Liver (tissue), 9 donors: Measurements from ENCODE around the gene ARPC5L. TPM values are rescaled to one million over a fixed set of nuclear protein-coding genes. Genes with fewer than 3 reads are reported as not detected.

Experiments
- DNase-seq: peaks from one replicate; pipeline ENCODE4 v3.0.0-alpha.2; 2017; ENCODE audit warnings: low spot score
- H3K27ac ChIP-seq, 2 donors: one replicate each; pipeline ENCODE4 v1.7.0; 2013; ENCODE audit warnings: inconsistent platforms in 2 of 2, low read length in 2 of 2, control low read depth in 1 of 2, low read depth in 1 of 2, mild to moderate bottlenecking in 1 of 2
- H3K27me3 ChIP-seq, 4 donors: one replicate each; pipeline versions ENCODE4 v1.6.1 to v1.7.0; 2013; ENCODE audit warnings: low read length in 3 of 4, inconsistent platforms in 1 of 4, mild to moderate bottlenecking in 1 of 4, moderate library complexity in 1 of 4; ENCODE audit not compliant: control insufficient read depth in 4 of 4, insufficient read depth in 4 of 4
- H3K36me3 ChIP-seq, 4 donors: one replicate each; pipeline versions ENCODE4 v1.6.1 to v1.7.0; 2013; ENCODE audit warnings: low read length in 3 of 4, mild to moderate bottlenecking in 3 of 4, low read depth in 1 of 4, moderate library complexity in 1 of 4; ENCODE audit not compliant: control insufficient read depth in 4 of 4, insufficient read depth in 3 of 4
- H3K4me1 ChIP-seq, 4 donors: one replicate each; pipeline versions ENCODE4 v1.6.1 to v1.7.0; 2013; ENCODE audit warnings: low read length in 3 of 4, mild to moderate bottlenecking in 3 of 4, moderate library complexity in 1 of 4; ENCODE audit not compliant: control insufficient read depth in 4 of 4, insufficient read depth in 4 of 4
- H3K4me3 ChIP-seq, 3 donors: one replicate each; pipeline versions ENCODE4 v1.6.1 to v1.7.0; 2013; ENCODE audit warnings: low read length in 3 of 3, control low read depth in 1 of 3, low read depth in 1 of 3, mild to moderate bottlenecking in 1 of 3
- H3K9ac ChIP-seq, 2 donors: one replicate each; pipeline ENCODE4 v1.7.0; 2013; ENCODE audit warnings: low read length in 2 of 2, mild to moderate bottlenecking in 2 of 2, moderate library complexity in 2 of 2, control low read depth in 1 of 2, low read depth in 1 of 2
- H3K9me3 ChIP-seq, 4 donors: one replicate each; pipeline versions ENCODE4 v1.6.1 to v1.7.0; 2013; ENCODE audit warnings: low read length in 3 of 4; ENCODE audit not compliant: control insufficient read depth in 4 of 4
- ATF3 ChIP-seq: IDR thresholded peaks from 2 replicates; pipeline ENCODE4 v1.6.1; 2016; ENCODE audit warnings: antibody characterized with exemption
- CTCF ChIP-seq: fragments of 150-350 bp; IDR thresholded peaks from 2 replicates; pipeline ENCODE4 v1.5.1; 2017; ENCODE audit warnings: improper control_type of control experiment, low read depth, low read length; ENCODE audit not compliant: missing input control
- EGR1 ChIP-seq, 2 donors: IDR thresholded peaks; 2 replicates each; pipeline ENCODE4 v1.6.1; 2016 to 2018; ENCODE audit warnings: antibody characterized with exemption in 2 of 2, low read depth in 2 of 2
- FOXA1 ChIP-seq: IDR thresholded peaks from 2 replicates; pipeline ENCODE4 v1.6.1; 2016; ENCODE audit warnings: antibody characterized with exemption
- FOXA2 ChIP-seq: IDR thresholded peaks from 2 replicates; pipeline ENCODE4 v1.6.1; 2016; ENCODE audit warnings: antibody characterized with exemption
- GABPA ChIP-seq, 2 donors: IDR thresholded peaks in 1 of 2; conservative IDR thresholded peaks in 1 of 2; 2 replicates each; pipeline ENCODE4 v1.6.1; 2016; ENCODE audit warnings: antibody characterized with exemption in 2 of 2, mild to moderate bottlenecking in 1 of 2, moderate library complexity in 1 of 2
- HNF4A ChIP-seq, 2 donors: conservative IDR thresholded peaks; 2 replicates each; pipeline ENCODE4 v1.6.1; 2016; ENCODE audit warnings: antibody characterized with exemption in 2 of 2, mild to moderate bottlenecking in 2 of 2
- HNF4G ChIP-seq: IDR thresholded peaks from 2 replicates; pipeline ENCODE4 v1.6.1; 2016; ENCODE audit warnings: antibody characterized with exemption
- JUND ChIP-seq, 2 donors: IDR thresholded peaks; 2 replicates each; pipeline ENCODE4 v1.6.1; 2016; ENCODE audit warnings: antibody characterized with exemption in 2 of 2
- MAX ChIP-seq: IDR thresholded peaks from 2 replicates; pipeline ENCODE4 v1.6.1; 2016; ENCODE audit warnings: antibody characterized with exemption
- NR2F2 ChIP-seq: IDR thresholded peaks from 2 replicates; pipeline ENCODE4 v1.6.1; 2016; ENCODE audit warnings: antibody characterized with exemption
- RAD21 ChIP-seq, 2 donors: IDR thresholded peaks; 2 replicates each; pipeline ENCODE4 v1.6.1; 2016; ENCODE audit warnings: antibody characterized with exemption in 2 of 2, mild to moderate bottlenecking in 2 of 2
- REST ChIP-seq: IDR thresholded peaks from 2 replicates; pipeline ENCODE4 v1.6.1; 2016; ENCODE audit warnings: antibody characterized with exemption, mild to moderate bottlenecking
- RXRA ChIP-seq, 2 donors: IDR thresholded peaks; 2 replicates each; pipeline ENCODE4 v1.6.1; 2017 to 2018; ENCODE audit warnings: antibody characterized with exemption in 2 of 2, mild to moderate bottlenecking in 1 of 2
- SP1 ChIP-seq: IDR thresholded peaks from 2 replicates; pipeline ENCODE4 v1.6.1; 2018; ENCODE audit warnings: antibody characterized with exemption, mild to moderate bottlenecking
- TAF1 ChIP-seq: conservative IDR thresholded peaks from 2 replicates; pipeline ENCODE4 v1.6.1; 2016; ENCODE audit warnings: antibody characterized with exemption, mild to moderate bottlenecking
- YY1 ChIP-seq: IDR thresholded peaks from 2 replicates; pipeline ENCODE4 v1.6.1; 2016; ENCODE audit warnings: antibody characterized with exemption, mild to moderate bottlenecking
- ZBTB33 ChIP-seq: IDR thresholded peaks from 2 replicates; pipeline ENCODE4 v1.6.1; 2016; ENCODE audit warnings: antibody characterized with exemption
- WGBS: extraction: QIAGEN DNeasy Blood & Tissue Kit; methylation state at CpG from one replicate; pipeline ENCODE4 v1.1.7; 2013; 5-methylcytosine and 5-hydroxymethylcytosine counted together
- polyA plus RNA-seq, 2 donors: library from polyadenylated mRNA; stranded (reverse) in 1 of 2; unstranded in 1 of 2; fragments of 200-250 nt in 1 of 2; fragments of >200 nt in 1 of 2; fragmentation: Nextera tagmentation in 1 of 2; extraction: Ambion mirVana in 1 of 2; gene quantifications; one replicate each; pipeline versions ENCODE4 v1.2.1 to v1.2.3, GENCODE V29; 2013 to 2015
- total RNA-seq, 2 donors: library from RNA; depleted of rRNA; stranded (reverse); fragments of >200 nt; gene quantifications; one replicate each; pipeline ENCODE4 v1.2.3, GENCODE V29; 2014
- donor health status: healthy.
- donor health status: healthy.
- donor health status: healthy.
- donor health status: healthy.
- donor health status: healthy.

ARPC5L gene
- total and polyA plus RNA-seq, 4 donors = 9.3 to 31.2 (median 17.8) TPM

GRCh38 chr9:124899845-124900244 lies 37.9 kb downstream of the ARPC5L start:
- H3K4me3 ChIP-seq = no peak overlapping the region
- no peak overlapping the region for H3K27ac ChIP-seq
- TF ChIP-seq RXRA (IDR thresholded peaks at IDR 0.05) (no peak), FOXA1 (no peak), FOXA2 (no peak), YY1 (no peak), JUND (IDR thresholded peaks at IDR 0.05) (no peak), EGR1 (IDR thresholded peaks at IDR 0.05; ENCODE audit: low read depth in 2 of 2) (no peak), CTCF (no peak), REST (no peak), ZBTB33 (no peak), GABPA (IDR thresholded peaks at IDR 0.05 in 1 of 2, conservative IDR thresholded peaks at IDR 0.05 in 1 of 2) (no peak), HNF4A (conservative IDR thresholded peaks at IDR 0.05) (no peak), HNF4G (no peak), NR2F2 (no peak), ATF3 (no peak), RAD21 (IDR thresholded peaks at IDR 0.05) (no peak), TAF1 (no peak), SP1 (no peak), MAX (no peak)
- no peak overlapping the region for H3K9ac ChIP-seq
- WGBS = 96% methylated on average over 9 of the region's 9 CpGs
- H3K36me3 ChIP-seq = peaks cover 11 to 36% (median 24%) of the 10 kb centered on the region in 4 donors
- DNase-seq = no peak
- H3K27me3 ChIP-seq = no peaks in the 10 kb centered on the region
- no peaks in the 10 kb centered on the region for H3K9me3 ChIP-seq
- no peaks in the 10 kb centered on the region for H3K4me1 ChIP-seq
